Measurements from ENCODE around the gene BIN1. TPM values are rescaled to one million over a fixed set of nuclear protein-coding genes. Genes with fewer than 3 reads are reported as not detected.

BIN1 gene
- total RNA-seq, 1 donor from 2014 or later, result 50.2 TPM

DNA sequence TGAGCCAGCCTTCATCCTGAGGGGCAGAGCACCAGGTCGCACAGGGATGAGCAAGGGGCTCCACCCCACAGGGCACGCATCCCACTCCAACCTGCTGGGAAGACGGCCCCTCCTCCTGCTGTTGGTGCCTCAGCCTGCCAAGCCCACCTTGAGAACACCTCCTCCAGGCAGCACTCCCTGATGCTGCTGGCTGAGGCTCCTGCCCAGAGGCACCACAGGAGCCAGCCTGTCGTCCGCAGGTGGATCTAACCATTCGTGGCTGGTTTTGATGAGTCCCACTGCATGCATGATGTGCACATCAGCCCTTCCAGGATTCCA is 58.4 kb downstream of the BIN1 start:
- Histone ChIP-seq H3K4me1 (ENCODE audit: insufficient read depth, low read length) (no peaks in the 10 kb centered on the region), H3K9ac (ENCODE audit: low read length) (no peak overlapping the region), H3K36me3 (ENCODE audit: insufficient read depth, low read length) (no peaks in the 10 kb centered on the region), H3K27ac (ENCODE audit: low read depth, low read length) (no peak overlapping the region), H3K9me3 (ENCODE audit: insufficient read depth, low read depth, low read length) (no peaks in the 10 kb centered on the region), H3K4me2 (ENCODE audit: low read length) (no peak overlapping the region), H4K20me1 (ENCODE audit: insufficient read depth, low read length) (no peaks in the 10 kb centered on the region), H3K4me3 (ENCODE audit: insufficient read depth, low read depth, low read length) (no peak overlapping the region), H3K27me3 (ENCODE audit: insufficient read depth, low read length) (no peaks in the 10 kb centered on the region), H3K79me2 (ENCODE audit: insufficient read depth, low read length) (no peaks in the 10 kb centered on the region), H2AFZ (ENCODE audit: low read depth, low read length) (no peak overlapping the region)
- DNase-seq (ENCODE audit: low read depth), result no peak
- Mint-ChIP-seq H3K27me3 (ENCODE audit: low read depth, unreplicated experiment) (no peaks in the 10 kb centered on the region), H3K4me3 (ENCODE audit: unreplicated experiment) (no peak overlapping the region), H3K4me1 (ENCODE audit: low read depth, unreplicated experiment) (no peaks in the 10 kb centered on the region), H3K9me3 (ENCODE audit: unreplicated experiment) (no peaks in the 10 kb centered on the region), H3K36me3 (ENCODE audit: low read depth, unreplicated experiment) (peaks cover 3% of the 10 kb centered on the region), H3K27ac (ENCODE audit: unreplicated experiment) (no peak overlapping the region)
- FAIRE-seq, result no peak
- TF ChIP-seq EZH2 (IDR thresholded peaks at IDR 0.05; ENCODE audit: insufficient read depth, low read length) (no peak), CTCF (IDR thresholded peaks at IDR 0.05; ENCODE audit: insufficient read depth, low read depth, low read length) (no peak)

- no peaks in the 10 kb centered on the region for H3K27me3 ChIP-seq (ENCODE audit: insufficient read depth, low read length)
- Mint-ChIP-seq H3K4me1 (ENCODE audit: low read depth, unreplicated experiment) (no peaks in the 10 kb centered on the region), H3K27ac (ENCODE audit: unreplicated experiment) (no peak overlapping the region)
Measured at GRCh38 chr2:127047716-127048617, 59.0 kb downstream of the BIN1 start.

More at GRCh38 chr2:127047716-127048617, 59.0 kb downstream of the BIN1 start:
- no peak for FAIRE-seq
- Mint-ChIP-seq H3K36me3 (ENCODE audit: low read depth, unreplicated experiment) (peaks cover 2% of the 10 kb centered on the region), H3K9me3 (ENCODE audit: unreplicated experiment) (no peaks in the 10 kb centered on the region), H3K4me3 (ENCODE audit: unreplicated experiment) (no peak overlapping the region), H3K27me3 (ENCODE audit: low read depth, unreplicated experiment) (no peaks in the 10 kb centered on the region)
- Histone ChIP-seq H3K27ac (ENCODE audit: low read depth, low read length) (no peak overlapping the region), H3K4me2 (ENCODE audit: low read length) (no peak overlapping the region), H2AFZ (ENCODE audit: low read depth, low read length) (no peak overlapping the region), H4K20me1 (ENCODE audit: insufficient read depth, low read length) (no peaks in the 10 kb centered on the region), H3K9me3 (ENCODE audit: insufficient read depth, low read depth, low read length) (no peaks in the 10 kb centered on the region), H3K79me2 (ENCODE audit: insufficient read depth, low read length) (no peaks in the 10 kb centered on the region), H3K4me1 (ENCODE audit: insufficient read depth, low read length) (no peaks in the 10 kb centered on the region), H3K36me3 (ENCODE audit: insufficient read depth, low read length) (no peaks in the 10 kb centered on the region), H3K9ac (ENCODE audit: low read length) (no peak overlapping the region), H3K4me3 (ENCODE audit: insufficient read depth, low read depth, low read length) (no peak overlapping the region)
- TF ChIP-seq EZH2 (IDR thresholded peaks at IDR 0.05; ENCODE audit: insufficient read depth, low read length), result no peak
- no peak for TF ChIP-seq CTCF (IDR thresholded peaks at IDR 0.05; ENCODE audit: insufficient read depth, low read depth, low read length)
- DNase-seq (ENCODE audit: low read depth), result no peak

All from astrocyte (in vitro differentiated cells and primary cell).